ENCODE measurements around the gene MS4A13.
"Not testable (repeated sequence)": the region's sequence is repeated elsewhere in the genome, so short reads cannot be mapped to it uniquely, and the experiment has no call there.

Gene MS4A13, protein sequence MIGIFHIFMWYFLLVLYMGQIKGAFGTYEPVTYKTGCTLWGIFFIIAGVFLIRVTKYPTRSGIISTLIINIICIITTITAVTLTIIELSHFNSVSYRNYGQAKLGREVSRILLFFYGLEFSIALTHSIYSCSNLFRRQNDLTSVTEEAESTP

DNA sequence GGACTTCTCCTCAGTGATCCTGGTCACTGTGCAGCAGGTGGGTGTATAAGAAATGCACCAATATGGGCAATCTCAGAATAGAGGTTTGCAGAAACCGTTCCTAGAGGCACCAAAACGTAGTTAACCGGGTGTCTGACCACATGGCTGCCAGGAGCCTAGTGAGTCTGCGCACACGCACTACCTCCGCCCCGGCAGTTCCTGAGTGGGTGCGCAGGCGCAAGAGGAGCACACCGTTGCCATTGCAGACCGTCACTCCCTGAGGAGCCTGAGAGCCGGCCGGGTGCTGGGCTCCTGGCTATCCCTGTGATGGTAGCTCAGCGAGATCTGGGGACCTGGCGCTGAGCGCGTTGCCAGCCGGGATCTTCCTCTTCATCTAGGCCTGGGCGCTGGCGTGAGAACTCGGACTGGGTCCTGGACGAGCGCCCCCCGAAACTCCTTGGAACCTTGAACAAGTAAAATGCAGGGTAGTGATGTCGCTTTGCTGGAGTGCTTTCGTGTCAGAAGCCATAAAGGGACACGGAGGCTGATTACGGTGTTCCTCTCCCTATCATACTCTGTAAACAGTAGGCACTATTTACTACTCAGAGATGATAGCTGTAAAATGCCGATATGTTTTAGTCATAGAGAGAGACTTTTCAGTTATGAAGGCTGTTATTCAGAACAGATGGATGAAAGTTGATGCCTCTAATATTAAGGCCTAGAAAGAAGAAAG is at the start of gene MS4A13:
MS4A13 (plus strand) TSS at position 249 of the 712 bp plus-strand sequence. CDS start 2,692 bp downstream, outside the sequence.
- DNase-seq (ENCODE audit: low read depth), result no peak

DNA sequence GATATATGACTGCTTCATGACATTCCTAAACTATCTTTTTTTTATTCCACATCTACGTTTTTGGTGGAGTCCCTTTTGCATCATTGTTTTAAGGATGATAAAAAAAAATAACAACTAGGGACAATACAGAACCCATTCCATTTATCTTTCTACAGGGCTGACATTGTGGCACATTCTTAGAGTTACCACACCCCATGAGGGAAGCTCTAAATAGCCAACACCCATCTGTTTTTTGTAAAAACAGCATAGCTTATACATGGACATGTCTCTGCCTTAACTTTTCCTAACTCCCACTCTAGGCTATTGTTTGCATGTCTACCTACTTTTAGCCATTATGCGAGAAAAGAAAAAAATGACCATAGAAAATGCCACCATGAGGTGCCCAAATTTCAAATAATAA is 46.4 kb upstream of the MS4A13 start:
- no peak for DNase-seq (ENCODE audit: low read depth)

DNA sequence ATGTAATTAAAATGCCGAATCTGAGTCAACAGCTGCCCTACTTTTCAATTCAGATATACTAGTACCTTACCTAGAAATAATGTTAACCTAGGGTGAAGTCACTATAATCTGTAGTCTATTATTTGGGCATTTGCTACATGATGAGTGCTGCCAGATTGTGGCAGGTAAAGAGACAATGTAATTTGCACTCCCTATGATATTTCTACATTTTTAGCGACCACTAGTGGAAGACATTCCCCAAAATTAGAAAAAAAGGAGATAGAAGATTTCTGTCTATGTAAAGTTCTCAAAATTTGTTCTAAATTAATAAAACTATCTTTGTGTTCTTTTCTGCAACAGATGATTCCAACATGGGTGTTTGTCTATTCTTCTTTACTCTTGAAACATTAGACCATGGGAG is 45.5 kb upstream of the MS4A13 start:
- DNase-seq (ENCODE audit: low read depth), result no peak

DNA sequence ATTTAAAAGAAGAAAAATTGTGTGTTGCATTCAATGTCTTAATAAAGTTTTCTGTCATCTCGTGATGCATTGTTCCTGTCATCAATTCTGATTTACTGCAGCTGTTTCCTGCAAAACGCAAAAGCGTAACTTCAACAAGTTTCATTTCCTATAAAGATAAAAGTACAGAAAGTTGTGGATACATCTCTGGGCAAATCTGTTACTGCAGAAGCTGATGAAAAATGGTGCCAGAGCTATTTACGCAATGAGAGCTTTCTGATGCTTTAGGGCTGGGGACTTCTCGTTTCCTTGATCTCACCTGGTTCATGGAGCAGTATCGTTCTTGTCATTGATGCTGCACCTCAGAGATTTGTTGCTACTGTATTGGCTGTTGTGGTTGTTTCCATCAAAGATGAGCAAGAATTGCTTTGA is 38.2 kb upstream of the MS4A13 start:
- no peak for DNase-seq (ENCODE audit: low read depth)

DNA sequence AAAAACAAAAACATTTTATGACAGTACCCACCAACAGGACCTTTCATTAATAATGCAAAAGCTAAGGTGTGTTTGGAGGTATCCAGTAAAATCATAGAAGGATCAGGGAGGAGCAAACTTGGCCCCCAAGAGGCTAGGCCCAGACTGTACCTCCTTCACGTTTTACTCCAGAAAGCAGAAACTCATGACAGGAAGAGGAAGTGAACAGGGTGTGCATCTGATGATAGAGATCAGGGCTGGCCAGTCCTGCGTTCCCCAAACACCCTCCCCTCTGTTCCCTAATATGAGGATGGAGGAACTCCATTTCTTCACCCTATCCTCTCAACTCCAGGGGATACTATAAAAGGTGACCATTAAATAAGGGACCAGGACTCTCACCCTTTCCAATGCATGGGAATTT is 32.8 kb upstream of the MS4A13 start:
- DNase-seq (ENCODE audit: low read depth), result no peak

DNA sequence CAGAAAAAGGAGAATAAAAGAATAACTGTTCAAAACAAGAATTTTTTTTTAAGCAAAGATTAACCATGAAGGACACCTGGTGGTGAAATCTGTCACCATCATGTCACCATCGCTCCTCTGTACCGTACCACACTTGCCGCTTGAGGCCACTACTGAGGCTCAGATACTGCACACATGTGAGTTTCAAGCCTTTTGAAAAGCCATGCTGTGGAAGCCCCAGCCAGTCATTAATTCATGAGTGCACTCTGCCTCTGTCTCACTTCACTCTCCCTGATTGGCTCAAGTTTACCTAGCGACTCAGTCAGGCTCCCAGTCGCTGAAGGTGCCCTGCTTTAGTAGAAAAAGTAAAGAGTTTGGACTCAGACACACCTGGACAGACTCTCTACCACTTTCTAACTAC is 29.2 kb upstream of the MS4A13 start:
- no peak for DNase-seq (ENCODE audit: low read depth)

DNA sequence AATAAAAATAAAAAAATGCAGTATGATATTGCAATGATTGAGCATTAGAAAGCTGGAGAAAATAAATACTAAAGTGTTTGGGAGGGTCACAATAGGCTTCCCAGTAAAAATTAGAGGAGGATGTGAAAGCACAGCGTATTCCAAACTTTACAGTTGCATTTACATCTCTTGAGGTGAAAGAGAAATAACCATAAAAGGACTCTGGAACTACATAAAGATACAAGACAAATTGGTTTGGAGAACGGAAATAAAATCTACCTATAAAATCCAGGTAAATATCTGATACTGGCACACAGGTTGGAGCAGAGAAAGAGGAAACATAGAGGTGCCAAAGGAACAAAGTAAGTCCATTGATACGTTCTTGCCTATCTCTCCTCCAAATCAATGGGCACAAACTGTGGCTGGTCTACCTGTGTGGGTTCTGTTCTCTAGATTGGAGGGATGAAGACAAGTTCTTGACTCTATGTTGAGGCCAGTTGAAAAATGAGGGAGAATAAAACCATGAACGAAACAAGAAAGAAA is 22.6 kb upstream of the MS4A13 start, which contains the start of gene MS4A12:
MS4A12 (plus strand) TSS at position 291 of the 522 bp plus-strand sequence. CDS start 4,541 bp downstream, outside the sequence.
- no peak for DNase-seq (ENCODE audit: low read depth)

DNA sequence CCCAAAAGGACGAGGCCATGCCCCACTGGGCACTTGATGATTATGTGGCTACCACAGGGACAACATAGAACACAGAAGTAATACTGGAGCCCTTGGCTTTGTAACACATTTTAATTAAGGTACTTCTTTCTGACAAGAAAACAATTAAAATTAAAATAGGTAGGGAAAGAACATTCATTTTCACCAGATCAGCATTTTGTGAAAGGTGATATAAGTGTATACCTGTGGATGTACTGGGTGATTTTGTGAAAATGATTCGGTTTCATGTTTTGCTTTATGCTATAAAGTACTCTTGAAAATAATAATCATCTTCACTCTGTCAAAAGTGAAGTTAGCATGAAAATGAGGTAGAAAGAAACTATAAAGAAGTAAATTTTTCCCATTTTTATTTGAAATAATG is 21.7 kb upstream of the MS4A13 start:
- no peak for DNase-seq (ENCODE audit: low read depth)

DNA sequence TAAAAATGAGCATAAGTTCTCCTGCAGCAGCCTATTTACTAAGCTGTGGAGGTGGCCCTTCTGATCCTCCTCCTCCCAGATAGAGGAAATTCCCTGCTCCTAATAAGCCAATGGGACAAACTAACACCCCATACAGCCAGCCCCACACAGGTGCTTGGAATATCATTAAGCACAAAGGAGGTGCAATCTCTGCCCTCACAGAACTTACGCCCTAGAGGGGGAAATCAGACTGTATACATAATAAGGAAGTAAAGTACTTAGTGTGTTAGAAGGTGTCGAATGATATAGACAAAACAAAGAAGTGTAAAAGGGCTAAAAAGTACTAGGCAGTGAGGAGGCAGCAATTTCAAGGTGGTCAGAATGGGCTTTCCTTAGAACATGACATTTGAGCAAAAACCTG is 16.8 kb upstream of the MS4A13 start:
- DNase-seq (ENCODE audit: low read depth), result no peak

DNA sequence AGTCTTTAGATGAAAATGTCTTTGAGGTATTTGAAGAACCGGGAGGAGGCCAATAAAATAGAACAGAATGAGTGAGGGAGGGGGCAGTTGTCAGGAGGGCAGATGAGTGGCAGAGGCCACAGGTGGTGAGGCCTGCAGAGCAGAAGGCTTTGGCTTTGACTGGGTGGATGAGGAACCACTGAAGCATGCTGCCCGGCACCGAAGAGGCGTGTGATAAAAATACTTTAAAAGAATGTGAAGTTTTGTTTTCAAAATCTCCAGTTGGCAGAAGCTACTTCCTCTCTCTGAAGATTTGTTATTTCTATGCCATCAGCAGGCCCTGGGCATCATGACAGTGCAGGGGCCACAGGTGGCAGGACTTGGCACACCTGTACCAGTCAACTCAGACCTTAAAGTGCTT is 16.3 kb upstream of the MS4A13 start:
- no peak for DNase-seq (ENCODE audit: low read depth)

DNA sequence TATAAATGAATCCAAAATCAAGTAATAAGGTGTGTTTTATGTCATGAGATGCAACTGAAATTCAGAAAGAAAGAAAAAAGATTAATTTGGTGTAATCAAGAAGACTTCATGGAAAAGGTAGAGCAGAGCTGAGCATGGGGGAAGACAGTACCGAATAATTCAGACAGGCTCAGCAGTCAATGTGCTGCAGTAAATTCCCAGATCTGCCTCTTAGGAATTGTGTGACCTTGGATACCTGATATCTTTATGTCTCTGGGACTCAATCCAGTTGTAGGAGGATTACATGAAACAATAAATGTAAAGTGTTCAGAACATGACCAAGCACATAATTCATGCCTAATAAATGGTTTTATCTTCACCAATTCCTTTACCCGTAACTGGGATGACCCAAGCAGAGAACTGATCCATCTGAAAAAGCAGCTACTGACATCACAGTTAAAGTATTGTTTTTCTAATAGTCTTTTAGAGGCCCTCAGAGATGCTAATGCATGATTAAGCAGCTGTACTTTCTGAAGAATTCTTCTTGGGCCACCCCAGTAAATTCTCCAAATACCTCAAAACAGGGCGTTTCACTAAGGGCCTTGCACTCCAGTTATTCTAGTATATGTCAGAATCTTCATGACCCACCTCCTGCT is 14.8 kb upstream of the MS4A13 start:
- no peak for DNase-seq (ENCODE audit: low read depth)

DNA sequence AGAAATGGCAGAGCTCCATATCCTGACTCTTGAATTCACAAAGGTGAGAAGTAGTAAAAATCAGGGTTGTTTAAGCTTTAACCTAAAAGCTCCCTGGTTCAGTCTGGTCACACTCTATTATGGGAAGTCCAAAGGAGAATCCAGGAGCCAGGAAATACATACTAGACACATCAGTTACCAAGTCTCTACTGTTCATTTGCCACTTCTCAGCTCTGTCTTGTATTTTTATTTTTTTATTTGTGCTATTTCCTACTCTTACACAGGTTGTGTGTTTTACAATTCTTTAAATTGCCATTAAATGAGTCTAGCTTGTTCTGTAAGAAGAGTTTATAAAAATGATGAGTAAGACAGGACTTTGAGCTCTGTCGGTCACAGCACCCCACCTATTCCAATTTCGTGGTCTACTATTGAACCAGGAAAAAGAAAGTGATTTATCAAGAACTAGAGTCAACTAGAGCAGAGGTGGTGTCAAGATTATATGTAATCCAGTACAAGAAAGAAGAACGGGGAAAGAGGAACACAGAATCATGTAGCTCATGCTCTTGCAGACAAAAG is 12.9 kb upstream of the MS4A13 start:
- DNase-seq (ENCODE audit: low read depth), result no peak

DNA sequence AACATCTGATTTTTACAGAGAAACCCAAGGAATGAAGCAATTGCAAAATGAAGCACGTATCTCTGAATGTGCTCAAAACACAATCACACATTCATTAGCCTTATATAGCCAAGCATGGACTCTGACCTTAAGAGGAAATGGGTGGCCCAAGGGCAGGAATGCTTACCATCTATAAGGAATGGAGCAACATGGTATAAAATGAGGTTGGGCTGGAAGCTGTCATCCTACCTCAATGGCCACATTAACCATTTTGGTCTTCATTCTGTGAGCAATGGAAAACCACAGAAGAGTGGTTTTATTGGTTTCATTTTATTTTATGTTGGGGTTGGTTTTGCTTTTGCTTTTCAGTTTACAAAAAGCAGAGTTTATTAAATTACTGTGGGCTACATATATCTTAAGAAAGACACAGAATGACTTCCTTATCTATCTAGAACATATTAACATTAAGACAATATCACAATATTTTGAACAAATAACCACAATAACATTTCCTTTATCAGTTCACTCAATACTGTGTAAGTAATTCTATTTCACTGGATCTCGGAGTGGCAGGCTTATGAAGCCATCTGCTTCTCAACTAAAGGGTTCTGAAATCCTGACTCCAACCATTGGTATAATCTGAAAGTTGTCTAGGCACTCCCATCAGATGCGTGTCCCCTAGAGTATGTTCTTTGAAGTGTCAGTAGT is 10.8 kb upstream of the MS4A13 start:
- no peak for DNase-seq (ENCODE audit: low read depth)

DNA sequence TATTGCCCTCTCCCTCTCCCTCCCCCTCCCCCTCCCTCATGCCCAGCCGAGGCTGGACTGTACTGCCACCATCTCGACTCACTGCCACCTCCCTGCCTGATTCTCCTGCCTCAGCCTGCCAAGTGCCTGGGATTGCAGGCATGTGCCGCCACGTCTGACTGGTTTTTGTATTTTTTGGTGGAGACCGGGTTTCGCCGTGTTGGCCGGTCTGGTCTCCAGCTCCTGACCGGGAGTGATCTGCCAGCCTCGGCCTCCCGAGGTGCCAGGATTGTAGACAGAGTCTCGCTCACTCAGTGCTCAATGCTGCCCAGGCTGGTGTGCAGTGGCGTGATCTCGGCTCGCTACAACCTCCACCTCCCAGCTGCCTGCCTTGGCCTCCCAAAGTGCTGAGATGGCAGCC is 5.6 kb upstream of the MS4A13 start:
- not testable (repeated sequence) for DNase-seq (ENCODE audit: low read depth)

DNA sequence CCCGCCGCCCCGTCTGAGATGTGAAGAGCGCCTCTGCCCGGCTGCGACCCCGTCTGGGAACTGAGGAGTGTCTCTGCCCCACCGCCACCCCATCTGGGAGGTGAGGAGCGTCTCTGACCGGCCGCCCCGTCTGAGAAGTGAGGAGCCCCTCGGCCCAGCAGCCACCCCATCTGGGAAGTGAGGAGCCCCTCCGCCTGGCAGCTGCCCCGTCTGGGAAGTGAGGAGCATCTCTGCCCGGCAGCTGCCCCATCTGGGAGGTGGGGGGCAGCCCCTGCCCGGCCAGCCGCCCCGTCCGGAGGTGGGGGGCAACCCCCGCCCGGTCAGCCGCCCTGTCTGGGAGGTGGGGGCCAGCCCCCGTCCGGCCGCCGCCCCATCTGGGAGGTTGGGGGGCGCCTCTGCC is 5.0 kb upstream of the MS4A13 start:
- not testable (repeated sequence) for DNase-seq (ENCODE audit: low read depth)

DNA sequence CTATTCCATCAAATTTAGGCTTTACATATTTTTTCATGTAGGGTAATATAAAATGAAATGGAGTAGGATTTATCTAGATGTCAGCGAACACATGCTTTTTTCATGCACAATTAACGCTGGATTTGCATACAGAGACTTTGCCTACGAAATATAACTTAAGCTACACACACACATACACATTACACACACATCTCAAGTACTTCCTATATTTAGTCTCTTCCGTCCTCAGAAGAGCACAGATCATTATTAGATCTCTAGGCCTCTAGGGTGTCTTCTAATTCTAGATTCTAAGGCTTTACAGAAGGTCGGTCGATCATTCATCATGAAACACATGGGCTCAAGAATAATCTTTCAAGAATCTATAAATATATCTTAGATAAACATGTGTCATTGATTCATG is 3.8 kb upstream of the MS4A13 start:
- no peak for DNase-seq (ENCODE audit: low read depth)

DNA sequence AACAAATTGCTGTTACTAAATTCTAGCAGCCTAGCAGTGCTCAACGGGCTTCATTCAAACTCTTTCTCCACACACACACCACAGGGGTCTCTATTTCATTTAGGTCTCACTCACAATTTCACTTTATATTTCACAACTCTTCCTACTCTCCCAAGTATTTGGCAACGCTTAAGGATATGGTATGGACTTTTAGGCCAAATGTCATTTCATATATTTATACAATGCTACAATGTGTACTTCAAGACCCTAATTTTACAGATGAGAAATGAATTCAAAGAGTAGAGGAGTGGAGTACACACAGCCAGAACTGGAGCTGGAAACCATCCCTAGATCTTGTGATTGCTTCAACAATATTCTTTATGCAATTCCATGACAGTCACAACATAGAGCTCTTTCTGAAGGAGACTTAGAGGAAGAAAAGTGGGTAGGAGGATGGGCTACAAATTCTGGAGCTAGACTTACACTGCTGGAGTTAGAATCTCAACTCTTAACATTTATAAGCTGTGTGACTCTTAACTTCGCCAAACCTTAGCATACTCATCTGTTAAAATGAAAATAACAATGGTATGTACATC is 2.5 kb upstream of the MS4A13 start:
- no peak for DNase-seq (ENCODE audit: low read depth)

DNA sequence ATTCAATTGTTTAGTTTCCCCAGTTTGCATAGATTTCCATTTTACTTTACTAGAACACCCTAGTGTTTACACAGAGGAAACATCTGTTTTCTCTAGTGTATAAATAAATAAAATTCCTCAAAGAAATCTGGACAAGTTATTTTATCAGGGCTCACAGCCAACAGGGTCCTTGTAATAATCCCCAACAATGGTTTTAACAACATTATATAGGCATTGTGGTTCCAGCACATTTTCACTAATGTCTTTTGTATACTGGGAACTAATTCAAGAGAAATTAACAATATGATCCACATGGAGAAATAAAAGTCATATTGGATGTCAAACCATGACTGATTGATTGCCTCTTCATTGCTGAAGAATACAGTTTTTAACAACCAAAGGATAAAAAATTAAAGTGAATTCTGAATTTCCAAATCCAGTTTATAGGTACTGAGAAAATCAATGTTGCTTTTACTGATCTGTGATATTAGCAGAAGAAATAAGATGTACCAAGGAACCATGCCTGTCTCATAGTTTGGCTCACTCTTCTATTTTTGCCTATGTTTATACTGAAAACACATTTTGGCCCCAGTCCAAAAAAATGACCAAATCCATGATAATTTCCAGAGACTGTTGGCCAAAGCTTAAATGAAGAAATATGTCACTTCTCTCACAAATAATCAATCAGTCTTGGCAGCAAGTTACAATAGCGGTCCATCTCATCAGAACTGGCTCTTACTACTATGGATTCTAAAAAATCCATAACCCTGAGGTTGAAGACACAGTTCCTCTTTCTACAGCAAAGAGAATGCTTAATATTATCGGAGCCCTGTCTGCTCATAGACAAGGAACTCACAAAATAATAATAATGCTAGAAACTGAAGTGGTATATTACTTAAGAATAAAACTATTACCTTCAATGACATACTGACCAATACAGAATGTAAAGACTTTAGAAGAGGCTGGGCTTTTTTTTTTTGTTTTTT is 1.4 kb upstream of the MS4A13 start:
- no peak for DNase-seq (ENCODE audit: low read depth)

DNA sequence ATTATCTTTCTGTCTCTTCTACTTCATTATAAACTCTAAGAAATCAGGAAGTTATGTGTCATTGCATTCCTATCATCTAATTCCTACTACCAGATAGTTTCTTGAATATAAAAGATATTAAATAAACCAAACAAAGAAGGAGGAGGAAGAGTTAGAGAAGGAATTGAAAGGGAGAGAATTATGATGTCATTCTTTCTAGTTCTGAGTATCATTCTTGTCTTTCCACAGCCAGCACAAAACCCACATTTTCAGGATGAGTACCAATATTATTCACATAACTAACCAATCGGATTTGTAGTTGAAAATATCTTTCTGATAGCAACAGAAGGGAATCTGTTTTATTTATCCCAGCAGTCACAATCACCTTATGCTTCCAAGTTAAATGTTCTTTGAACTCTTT is 13.3 kb downstream of the MS4A13 start:
- DNase-seq (ENCODE audit: low read depth), result no peak

DNA sequence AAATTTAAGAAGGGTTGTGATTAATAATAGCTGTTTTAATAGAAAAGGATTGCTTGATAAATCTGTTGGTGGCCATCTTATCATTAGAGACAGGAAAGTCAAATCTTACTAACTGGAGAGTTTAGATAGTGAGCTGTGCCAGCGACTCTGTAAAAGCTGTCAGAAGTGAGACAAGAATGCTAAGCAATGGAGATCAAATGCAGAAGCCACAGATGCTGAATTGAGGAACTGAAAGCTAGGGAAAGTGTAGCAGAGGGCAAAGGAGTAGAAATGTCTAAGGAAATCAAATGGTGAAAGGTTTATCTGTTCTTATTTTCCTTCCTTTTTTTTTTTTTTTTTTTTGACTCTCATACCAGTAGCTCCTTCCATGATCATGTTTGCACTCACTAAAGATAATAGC is 13.7 kb downstream of the MS4A13 start:
- no peak for DNase-seq (ENCODE audit: low read depth)

All from amniotic epithelial cell (primary cell).